ENCODE results near the gene ARID5A. TPM values are rescaled to one million over a fixed set of nuclear protein-coding genes. Genes with fewer than 3 reads are reported as not detected.

The ARID5A gene
- total and polyA plus RNA-seq, 7 experiments from 2014 or later, result 52.2 to 182 (median 111) TPM

- DNase-seq, result peak in 1 of 9 donors; percentile 9
- Mint-ChIP-seq H3K27me3 (no peaks in the 10 kb centered on the region), H3K9me3 (peaks cover 0 to 7% (median 0%) of the 10 kb centered on the region in 11 donors), H3K27ac (peak overlapping the region in 2 of 9 donors; percentile 62 to 65), H3K4me3 (no peak overlapping the region), H3K4me1 (peaks cover 22 to 49% (median 43%) of the 10 kb centered on the region in 7 donors), H3K36me3 (peaks cover 0 to 24% (median 5%) of the 10 kb centered on the region in 5 donors)
- Histone ChIP-seq H3K4me1 (ENCODE audit: control insufficient read depth in 2 of 2, insufficient read depth in 2 of 2, low read length in 2 of 2) (peaks cover 31 to 32% of the 10 kb centered on the region in 2 donors), H3K9me3 (ENCODE audit: control insufficient read depth in 2 of 3, low read length in 3 of 3) (no peaks in the 10 kb centered on the region), H3K36me3 (ENCODE audit: control insufficient read depth in 2 of 3, insufficient read depth in 3 of 3, low read length in 3 of 3) (peaks cover 17 to 60% (median 21%) of the 10 kb centered on the region in 3 experiments), H3K27ac (ENCODE audit: low read depth, low read length) (no peak overlapping the region), H3K27me3 (ENCODE audit: control insufficient read depth in 2 of 2, insufficient read depth in 2 of 2, low read length in 2 of 2) (no peaks in the 10 kb centered on the region), H3K4me3 (ENCODE audit: low read length) (no peak overlapping the region)
- no peak for ATAC-seq
- POLR2A ChIA-PET, result interaction anchor here (12.5 kb wide), 1 partner anchor 16 kb away, joined by 241 read pairs; the partner anchor contains the start of gene ARID5A
- CTCF ChIA-PET, result no interaction called here
- intact Hi-C loops (cut with micrococcal nuclease), result no loop called here
Observed at GRCh38 chr2:96549967-96550786, 13.6 kb downstream of the ARID5A start.

- no peak overlapping the region for H3K27ac Mint-ChIP-seq
- CTCF ChIA-PET, result no interaction called here
Observed at GRCh38 chr2:96550787-96551604, 14.4 kb downstream of the ARID5A start.

GRCh38 chr2:96551605-96552314 lies 15.2 kb downstream of the ARID5A start:
- POLR2A ChIA-PET, result interaction anchor here (1.4 to 12.5 kb wide), 2 partner anchors 8 to 17 kb away, joined by 4 to 241 read pairs; partner anchors contain the start of gene ARID5A
- no peak overlapping the region for H3K27ac ChIP-seq (ENCODE audit: low read depth, low read length)
- H3K4me1 ChIP-seq (ENCODE audit: control insufficient read depth in 2 of 2, insufficient read depth in 2 of 2, low read length in 2 of 2), result peaks cover 16% of the 10 kb centered on the region in 2 donors
- no peaks in the 10 kb centered on the region for H3K9me3 ChIP-seq (ENCODE audit: control insufficient read depth in 2 of 3, low read length in 3 of 3)
- CTCF ChIA-PET, result interaction anchor here (1.1 to 3.5 kb wide), 3 partner anchors 12 to 144 kb away, joined by 4 to 34 read pairs (median 26); no protein-coding TSS in a partner anchor
- ATAC-seq (no peak), DNase-seq (peak in 1 of 9 donors; percentile 13)
- Mint-ChIP-seq H3K27ac (peak overlapping the region in 6 of 9 donors; percentile 31 to 79 (median 65)), H3K4me3 (peak overlapping the region in 1 of 10 donors; percentile 21), H3K36me3 (peaks cover 0 to 11% (median 5%) of the 10 kb centered on the region in 5 donors), H3K9me3 (peaks cover 0 to 7% (median 0%) of the 10 kb centered on the region in 11 donors), H3K4me1 (peaks cover 8 to 37% (median 28%) of the 10 kb centered on the region in 7 donors), H3K27me3 (no peaks in the 10 kb centered on the region)
- intact Hi-C loops (cut with micrococcal nuclease), result no loop called here
- H3K27me3 ChIP-seq (ENCODE audit: control insufficient read depth in 2 of 2, insufficient read depth in 2 of 2, low read length in 2 of 2), result no peaks in the 10 kb centered on the region
- peaks cover 17 to 60% (median 21%) of the 10 kb centered on the region in 3 experiments for H3K36me3 ChIP-seq (ENCODE audit: control insufficient read depth in 2 of 3, insufficient read depth in 3 of 3, low read length in 3 of 3)
- no peak overlapping the region for H3K4me3 ChIP-seq (ENCODE audit: low read length)

More at GRCh38 chr2:96550787-96551604, 14.4 kb downstream of the ARID5A start:
- POLR2A ChIA-PET, result interaction anchor here (12.5 kb wide), 1 partner anchor 17 kb away, joined by 241 read pairs; the partner anchor contains the start of gene ARID5A
- Mint-ChIP-seq H3K36me3 (peaks cover 0 to 16% (median 5%) of the 10 kb centered on the region in 5 donors), H3K27me3 (no peaks in the 10 kb centered on the region), H3K4me3 (no peak overlapping the region), H3K9me3 (peaks cover 0 to 7% (median 0%) of the 10 kb centered on the region in 11 donors), H3K4me1 (peaks cover 14 to 41% (median 35%) of the 10 kb centered on the region in 7 donors)
- H3K36me3 ChIP-seq (ENCODE audit: control insufficient read depth in 2 of 3, insufficient read depth in 3 of 3, low read length in 3 of 3), result peaks cover 17 to 60% (median 21%) of the 10 kb centered on the region in 3 experiments
- DNase-seq (peak in 2 of 9 donors; percentile 16 to 18), ATAC-seq (no peak)
- intact Hi-C loops (cut with micrococcal nuclease), result no loop called here
- no peak overlapping the region for H3K4me3 ChIP-seq (ENCODE audit: low read length)
- no peak overlapping the region for H3K27ac ChIP-seq (ENCODE audit: low read depth, low read length)
- no peaks in the 10 kb centered on the region for H3K9me3 ChIP-seq (ENCODE audit: control insufficient read depth in 2 of 3, low read length in 3 of 3)
- H3K27me3 ChIP-seq (ENCODE audit: control insufficient read depth in 2 of 2, insufficient read depth in 2 of 2, low read length in 2 of 2), result no peaks in the 10 kb centered on the region
- H3K4me1 ChIP-seq (ENCODE audit: control insufficient read depth in 2 of 2, insufficient read depth in 2 of 2, low read length in 2 of 2), result peaks cover 23 to 24% of the 10 kb centered on the region in 2 donors

GRCh38 chr2:96552315-96553175 lies 16.0 kb downstream of the ARID5A start:
- Histone ChIP-seq H3K9me3 (ENCODE audit: control insufficient read depth in 2 of 3, low read length in 3 of 3) (no peaks in the 10 kb centered on the region), H3K4me1 (ENCODE audit: control insufficient read depth in 2 of 2, insufficient read depth in 2 of 2, low read length in 2 of 2) (peaks cover 8% of the 10 kb centered on the region in 2 donors), H3K27me3 (ENCODE audit: control insufficient read depth in 2 of 2, insufficient read depth in 2 of 2, low read length in 2 of 2) (no peaks in the 10 kb centered on the region), H3K4me3 (ENCODE audit: low read length) (no peak overlapping the region), H3K36me3 (ENCODE audit: control insufficient read depth in 2 of 3, insufficient read depth in 3 of 3, low read length in 3 of 3) (peaks cover 16 to 55% (median 17%) of the 10 kb centered on the region in 3 experiments), H3K27ac (ENCODE audit: low read depth, low read length) (no peak overlapping the region)
- intact Hi-C loops (cut with micrococcal nuclease), result no loop called here
- Mint-ChIP-seq H3K4me1 (peaks cover 3 to 35% (median 20%) of the 10 kb centered on the region in 7 donors), H3K36me3 (peaks cover 0 to 8% (median 1%) of the 10 kb centered on the region in 5 donors), H3K4me3 (peak overlapping the region in 2 of 10 donors; percentile 11 to 21), H3K27ac (peak overlapping the region in 8 of 9 donors; percentile 64 to 88 (median 78)), H3K9me3 (peaks cover 0 to 5% (median 0%) of the 10 kb centered on the region in 11 donors), H3K27me3 (no peaks in the 10 kb centered on the region)
- peak in 3 of 9 donors; percentile 11 to 46 (median 30) for DNase-seq
- ChIA-PET POLR2A (interaction anchor here (0.7 to 12.5 kb wide), 3 partner anchors 9 to 357 kb away, joined by 3 to 241 read pairs (median 4); partner anchors contain the start of gene ARID5A), CTCF (interaction anchor here (1.1 to 3.5 kb wide), 5 partner anchors 13 to 145 kb away, joined by 4 to 34 read pairs (median 26); no protein-coding TSS in a partner anchor)
- ATAC-seq, result no peak

- ChIA-PET CTCF (interaction anchor here (0.7 to 3.5 kb wide), 13 partner anchors 9 to 378 kb away, joined by 3 to 34 read pairs (median 6); no protein-coding TSS in a partner anchor), POLR2A (interaction anchor here (0.6 to 12.5 kb wide), 7 partner anchors 9 to 356 kb away, joined by 3 to 241 read pairs (median 3); partner anchors contain the start of genes ARID5A and CNNM3)
- Mint-ChIP-seq H3K27me3 (no peaks in the 10 kb centered on the region), H3K4me1 (peaks cover 0 to 30% (median 15%) of the 10 kb centered on the region in 7 donors), H3K36me3 (peaks cover 0 to 7% (median 0%) of the 10 kb centered on the region in 5 donors), H3K27ac (peak overlapping the region in 8 of 9 donors; percentile 60 to 88 (median 80)), H3K4me3 (peak overlapping the region in 6 of 10 donors; percentile 3 to 67 (median 46)), H3K9me3 (peaks cover 0 to 5% (median 0%) of the 10 kb centered on the region in 11 donors)
- DNase-seq (peak in 3 of 9 donors; percentile 12 to 23 (median 18)), ATAC-seq (no peak)
- Histone ChIP-seq H3K36me3 (ENCODE audit: control insufficient read depth in 2 of 3, insufficient read depth in 3 of 3, low read length in 3 of 3) (peaks cover 10 to 47% (median 11%) of the 10 kb centered on the region in 3 experiments), H3K4me3 (ENCODE audit: low read length) (no peak overlapping the region), H3K9me3 (ENCODE audit: control insufficient read depth in 2 of 3, low read length in 3 of 3) (no peaks in the 10 kb centered on the region), H3K27ac (ENCODE audit: low read depth, low read length) (peak overlapping the region; percentile 14), H3K27me3 (ENCODE audit: control insufficient read depth in 2 of 2, insufficient read depth in 2 of 2, low read length in 2 of 2) (no peaks in the 10 kb centered on the region), H3K4me1 (ENCODE audit: control insufficient read depth in 2 of 2, insufficient read depth in 2 of 2, low read length in 2 of 2) (peaks cover 4 to 7% of the 10 kb centered on the region in 2 donors)
- intact Hi-C loops (cut with micrococcal nuclease), result no loop called here
Observed at GRCh38 chr2:96553176-96553956, 16.8 kb downstream of the ARID5A start.

Measured in naive thymus-derived CD4-positive, alpha-beta T cell (primary cell).